HCT116 (cell line): ENCODE results near the gene RHCG.

Experiments used
- CEBPB ChIP-seq: IDR thresholded peaks from 2 replicates; pipeline ENCODE4 v1.6.1; 2012; ENCODE audit warnings: low read depth
- EGR1 ChIP-seq: IDR thresholded peaks from 2 replicates; pipeline ENCODE4 v1.6.1; 2012; ENCODE audit warnings: low read depth
- POLR2A ChIP-seq: IDR thresholded peaks from 2 replicates; pipeline ENCODE4 v1.7.0; 2011; ENCODE audit warnings: borderline replicate concordance; ENCODE audit not compliant: insufficient read depth, insufficient read length; ENCODE audit errors: extremely low read depth
- RAD21 ChIP-seq: IDR thresholded peaks from 2 replicates; pipeline ENCODE4 v1.6.1; 2012; ENCODE audit warnings: low read depth, mild to moderate bottlenecking
- SIN3A ChIP-seq: IDR thresholded peaks from 2 replicates; pipeline ENCODE4 v1.6.1; 2012; ENCODE audit warnings: low read depth
- SP1 ChIP-seq: IDR thresholded peaks from 2 replicates; pipeline ENCODE4 v1.6.1; 2012; ENCODE audit warnings: low read depth
- SRF ChIP-seq: IDR thresholded peaks from 2 replicates; pipeline ENCODE4 v1.6.1; 2012; ENCODE audit warnings: low read depth
- TCF7L2 ChIP-seq: IDR thresholded peaks from 2 replicates; pipeline ENCODE4 v1.7.0; 2011; ENCODE audit warnings: borderline replicate concordance, inconsistent platforms; ENCODE audit not compliant: insufficient read depth, insufficient read length; ENCODE audit errors: extremely low read depth
- YY1 ChIP-seq: IDR thresholded peaks from 2 replicates; pipeline ENCODE4 v1.6.1; 2011; ENCODE audit warnings: low read length, low read depth, moderate library complexity, mild to moderate bottlenecking; ENCODE audit not compliant: insufficient replicate concordance; ENCODE audit errors: extremely low read depth
- TF ChIP-seq, protein P1 (sequence below), 3 experiments: fragments of 200-600 bp in 1 of 3; sonication (generic) in 1 of 3; IDR thresholded peaks in 2 of 3; conservative IDR thresholded peaks in 1 of 3; 2 replicates each; pipeline ENCODE4 v1.5.1; 2012 to 2017; ENCODE audit warnings: low read depth in 2 of 3, low read length in 2 of 3, antibody characterized with exemption in 1 of 3, borderline replicate concordance in 1 of 3, control low read depth in 1 of 3, mild to moderate bottlenecking in 1 of 3, mixed read lengths in 1 of 3, mixed run types in 1 of 3, moderate library complexity in 1 of 3; ENCODE audit not compliant: insufficient read depth in 1 of 3
- TF ChIP-seq, protein P2 (sequence below): IDR thresholded peaks from 2 replicates; pipeline ENCODE4 v1.6.1; 2012; ENCODE audit warnings: low read depth

DNA sequence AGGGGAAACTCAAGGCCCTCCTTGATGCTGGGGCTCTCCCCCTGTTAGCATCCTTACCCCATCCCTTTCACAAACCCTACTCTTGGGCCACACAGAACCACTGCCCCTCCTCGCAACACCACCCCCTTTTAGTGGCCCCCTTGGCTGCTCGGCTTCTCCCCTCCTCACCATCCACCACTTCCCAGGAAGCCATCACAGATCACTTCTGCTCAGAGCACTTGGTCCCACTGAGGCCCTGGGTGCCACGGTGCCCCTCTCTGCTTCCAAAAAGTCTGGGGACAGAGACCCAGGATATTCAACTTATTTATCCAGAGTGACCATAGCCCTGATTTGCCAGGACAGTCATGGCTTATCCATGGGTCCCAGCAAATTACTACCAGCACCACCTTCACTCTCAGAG is 2.4 kb downstream of the RHCG start:
- TF ChIP-seq SIN3A (no peak), RAD21 (no peak), YY1 (no peak), EGR1 (no peak), POLR2A (no peak), SRF (no peak), CEBPB (no peak), TCF7L2 (no peak), SP1 (no peak)
- TF ChIP-seq, protein P1, sequence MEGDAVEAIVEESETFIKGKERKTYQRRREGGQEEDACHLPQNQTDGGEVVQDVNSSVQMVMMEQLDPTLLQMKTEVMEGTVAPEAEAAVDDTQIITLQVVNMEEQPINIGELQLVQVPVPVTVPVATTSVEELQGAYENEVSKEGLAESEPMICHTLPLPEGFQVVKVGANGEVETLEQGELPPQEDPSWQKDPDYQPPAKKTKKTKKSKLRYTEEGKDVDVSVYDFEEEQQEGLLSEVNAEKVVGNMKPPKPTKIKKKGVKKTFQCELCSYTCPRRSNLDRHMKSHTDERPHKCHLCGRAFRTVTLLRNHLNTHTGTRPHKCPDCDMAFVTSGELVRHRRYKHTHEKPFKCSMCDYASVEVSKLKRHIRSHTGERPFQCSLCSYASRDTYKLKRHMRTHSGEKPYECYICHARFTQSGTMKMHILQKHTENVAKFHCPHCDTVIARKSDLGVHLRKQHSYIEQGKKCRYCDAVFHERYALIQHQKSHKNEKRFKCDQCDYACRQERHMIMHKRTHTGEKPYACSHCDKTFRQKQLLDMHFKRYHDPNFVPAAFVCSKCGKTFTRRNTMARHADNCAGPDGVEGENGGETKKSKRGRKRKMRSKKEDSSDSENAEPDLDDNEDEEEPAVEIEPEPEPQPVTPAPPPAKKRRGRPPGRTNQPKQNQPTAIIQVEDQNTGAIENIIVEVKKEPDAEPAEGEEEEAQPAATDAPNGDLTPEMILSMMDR (IDR thresholded peaks at IDR 0.05 in 2 of 3, conservative IDR thresholded peaks at IDR 0.05 in 1 of 3; ENCODE audit: borderline replicate concordance in 1 of 3, insufficient read depth in 1 of 3, low read depth in 2 of 3, low read length in 2 of 3), result no peak
- TF ChIP-seq, protein P2, sequence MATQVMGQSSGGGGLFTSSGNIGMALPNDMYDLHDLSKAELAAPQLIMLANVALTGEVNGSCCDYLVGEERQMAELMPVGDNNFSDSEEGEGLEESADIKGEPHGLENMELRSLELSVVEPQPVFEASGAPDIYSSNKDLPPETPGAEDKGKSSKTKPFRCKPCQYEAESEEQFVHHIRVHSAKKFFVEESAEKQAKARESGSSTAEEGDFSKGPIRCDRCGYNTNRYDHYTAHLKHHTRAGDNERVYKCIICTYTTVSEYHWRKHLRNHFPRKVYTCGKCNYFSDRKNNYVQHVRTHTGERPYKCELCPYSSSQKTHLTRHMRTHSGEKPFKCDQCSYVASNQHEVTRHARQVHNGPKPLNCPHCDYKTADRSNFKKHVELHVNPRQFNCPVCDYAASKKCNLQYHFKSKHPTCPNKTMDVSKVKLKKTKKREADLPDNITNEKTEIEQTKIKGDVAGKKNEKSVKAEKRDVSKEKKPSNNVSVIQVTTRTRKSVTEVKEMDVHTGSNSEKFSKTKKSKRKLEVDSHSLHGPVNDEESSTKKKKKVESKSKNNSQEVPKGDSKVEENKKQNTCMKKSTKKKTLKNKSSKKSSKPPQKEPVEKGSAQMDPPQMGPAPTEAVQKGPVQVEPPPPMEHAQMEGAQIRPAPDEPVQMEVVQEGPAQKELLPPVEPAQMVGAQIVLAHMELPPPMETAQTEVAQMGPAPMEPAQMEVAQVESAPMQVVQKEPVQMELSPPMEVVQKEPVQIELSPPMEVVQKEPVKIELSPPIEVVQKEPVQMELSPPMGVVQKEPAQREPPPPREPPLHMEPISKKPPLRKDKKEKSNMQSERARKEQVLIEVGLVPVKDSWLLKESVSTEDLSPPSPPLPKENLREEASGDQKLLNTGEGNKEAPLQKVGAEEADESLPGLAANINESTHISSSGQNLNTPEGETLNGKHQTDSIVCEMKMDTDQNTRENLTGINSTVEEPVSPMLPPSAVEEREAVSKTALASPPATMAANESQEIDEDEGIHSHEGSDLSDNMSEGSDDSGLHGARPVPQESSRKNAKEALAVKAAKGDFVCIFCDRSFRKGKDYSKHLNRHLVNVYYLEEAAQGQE, result no peak
